NK-92 (cell line): Measurements from ENCODE around the gene WEE2.
"Not testable (repeated sequence)": the region's sequence is repeated elsewhere in the genome, so short reads cannot be mapped to it uniquely, and the experiment has no call there.

Experiments
- DNase-seq: peaks from one replicate; lab custom pipeline; 2025; ENCODE audit not compliant: unreplicated experiment; lab: John Stamatoyannopoulos, UW

WEE2 gene

GRCh38 chr7:141689072-141689825, 18.9 kb upstream of the WEE2 start:
- DNase-seq = not testable (repeated sequence)

- no peak for DNase-seq
These were observed 16.6 kb upstream of the WEE2 start for GRCh38 chr7:141691540-141691939.

DNA sequence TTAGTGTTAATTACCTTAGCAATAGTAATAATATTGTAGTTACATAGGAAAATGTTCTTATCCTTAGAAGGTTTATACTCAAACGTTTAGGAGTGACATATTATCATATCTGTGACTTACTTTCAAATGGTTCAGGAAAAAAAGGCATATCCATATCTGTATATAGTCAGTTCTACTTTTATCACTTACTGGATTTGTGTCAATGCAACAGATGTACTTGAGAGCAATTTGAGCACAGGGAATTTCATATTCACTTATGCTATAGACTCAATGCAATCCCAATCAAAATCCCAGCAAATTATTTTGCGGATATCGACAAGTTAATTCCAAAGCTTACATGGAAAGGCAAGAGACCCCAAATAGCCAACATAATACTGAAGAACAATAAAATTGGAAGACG, 16.2 kb upstream of the WEE2 start:
- DNase-seq = no peak

GRCh38 chr7:141693082-141693481, 15.1 kb upstream of the WEE2 start:
- DNase-seq = no peak

DNA sequence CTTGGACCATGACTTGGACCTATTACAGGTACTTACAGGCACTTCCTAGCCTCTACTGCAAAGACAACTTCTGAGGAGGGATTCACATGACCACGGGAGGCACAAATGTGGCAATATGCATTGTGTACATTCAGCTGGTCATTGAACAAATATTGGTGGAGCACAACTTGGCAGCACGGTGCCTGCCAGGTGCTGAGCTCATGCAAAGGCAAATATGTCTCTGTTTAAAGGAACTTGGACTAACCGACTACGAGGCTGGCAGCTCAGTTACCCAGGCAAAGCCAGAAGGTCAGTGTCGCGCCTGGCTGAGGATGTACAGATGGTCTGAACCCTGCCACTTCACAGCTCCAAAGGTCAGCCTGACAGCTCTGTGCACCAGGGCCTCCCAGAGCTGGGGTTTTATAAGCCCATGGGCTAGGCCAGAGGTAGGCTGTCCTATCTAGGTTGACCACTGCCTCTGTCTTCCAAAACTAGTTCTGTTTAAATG, 12.3 kb upstream of the WEE2 start:
- no peak for DNase-seq

DNA sequence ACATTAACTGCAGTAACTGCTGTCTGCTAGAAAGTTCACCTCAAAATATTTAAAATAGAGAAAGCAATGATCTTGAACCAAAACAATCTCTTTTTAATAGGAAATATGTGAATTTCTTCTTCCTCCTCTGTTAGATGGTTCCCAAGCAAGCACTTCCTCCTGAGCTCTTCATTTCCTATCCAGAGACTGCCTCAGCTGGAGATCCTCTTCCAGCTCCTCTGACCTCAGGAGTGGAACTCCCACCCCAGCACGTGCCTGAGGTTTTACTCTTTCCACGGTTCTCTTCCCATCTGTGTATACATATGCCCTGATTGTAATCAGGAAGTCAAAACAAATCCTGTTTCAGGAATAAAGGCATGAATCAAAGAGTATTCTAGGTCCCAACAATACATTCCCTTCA, 11.8 kb upstream of the WEE2 start:
- DNase-seq = no peak

DNA sequence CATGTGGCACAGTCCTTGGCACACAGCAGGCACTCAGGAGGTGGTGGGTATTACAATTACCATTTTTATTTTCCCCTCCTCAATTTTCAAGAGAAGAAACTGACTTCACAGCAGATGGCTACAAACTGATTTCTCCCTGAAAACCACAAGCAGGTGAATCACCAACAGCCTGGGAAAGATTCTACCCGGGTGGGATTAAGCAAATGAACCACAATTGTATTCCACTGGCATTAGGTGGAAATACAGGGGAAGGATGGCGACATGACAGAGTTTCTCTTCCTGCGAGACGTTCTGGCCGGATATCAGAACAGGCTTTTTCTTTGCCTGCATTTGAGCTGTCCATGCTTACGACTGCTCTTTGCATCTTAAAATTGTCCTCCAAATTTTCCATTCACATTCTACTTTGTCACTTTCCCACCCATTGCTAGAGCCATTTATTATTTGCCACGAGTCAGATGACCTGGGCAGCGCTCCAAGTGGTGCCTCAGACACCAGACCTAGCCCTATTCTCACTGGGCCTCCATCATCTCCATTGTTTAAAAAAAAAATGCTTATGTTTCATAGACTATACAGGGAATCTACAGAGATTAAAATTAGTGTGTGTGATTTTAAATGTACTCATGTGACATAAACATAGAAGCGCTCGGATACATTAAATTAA, 10.8 kb upstream of the WEE2 start:
- no peak for DNase-seq

DNA sequence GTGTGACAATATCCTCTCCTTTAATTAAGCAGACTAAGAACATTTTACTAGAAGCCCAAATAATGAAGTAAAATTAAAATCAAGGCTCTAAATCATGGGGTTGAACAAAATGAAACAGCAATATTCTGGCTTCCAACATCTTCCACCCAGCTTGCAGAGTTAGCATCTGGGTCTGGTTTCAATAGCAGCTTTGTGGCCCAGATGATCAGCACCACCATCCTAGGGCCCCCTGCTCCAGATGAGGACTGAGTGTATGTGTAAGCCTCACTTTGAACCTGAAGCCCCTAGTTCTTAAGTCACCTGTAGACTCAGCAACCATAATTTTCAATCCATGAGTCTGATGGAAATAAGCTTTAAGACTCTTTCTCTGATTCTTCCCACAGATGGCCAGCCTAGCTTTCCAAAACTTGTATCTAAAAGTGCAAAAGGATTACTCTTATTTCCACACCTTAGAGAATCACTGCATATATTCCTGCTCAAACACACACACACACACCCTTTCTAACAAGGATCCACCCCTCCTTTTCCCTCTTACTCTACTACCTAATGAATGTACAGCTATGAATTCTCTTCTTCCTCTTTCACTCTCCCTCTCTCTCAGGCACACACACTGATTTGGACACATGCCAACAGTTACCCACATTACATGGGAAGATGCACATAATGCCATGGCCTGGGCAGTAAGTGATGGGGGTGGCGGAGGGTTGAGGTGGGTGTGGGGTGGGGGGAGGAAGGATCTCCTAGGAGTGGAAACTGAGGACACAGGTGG, 9.7 kb upstream of the WEE2 start:
- DNase-seq = no peak

- no peak for DNase-seq
These were observed 8.3 kb upstream of the WEE2 start for GRCh38 chr7:141699860-141700259.

- no peak for DNase-seq
These were observed 7.8 kb upstream of the WEE2 start for GRCh38 chr7:141700296-141700847.

DNA sequence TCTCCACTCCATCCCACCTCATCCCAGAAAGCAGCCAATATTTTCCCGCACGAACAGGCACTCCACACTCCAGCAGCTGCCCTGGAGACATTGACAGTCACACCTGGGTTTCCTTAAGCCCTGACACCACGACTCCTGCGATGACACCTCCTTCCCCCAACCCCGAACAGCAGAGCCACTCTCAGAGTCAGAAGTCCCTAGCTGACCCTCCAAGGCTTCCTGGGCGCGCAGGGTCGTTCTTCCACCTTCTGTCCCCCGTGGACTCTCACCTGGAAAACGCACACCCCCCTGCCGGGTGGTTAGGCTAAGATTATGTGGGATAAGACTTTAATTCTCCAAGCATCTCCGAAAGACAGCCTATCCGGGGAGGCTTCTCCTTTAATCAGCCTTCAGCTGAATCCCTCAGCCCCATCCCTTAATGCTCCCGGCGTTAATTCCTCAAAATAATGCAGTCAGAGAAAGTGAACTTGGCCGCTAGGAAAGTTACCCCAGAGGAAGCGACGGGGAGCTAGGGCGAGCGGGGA, 7.2 kb upstream of the WEE2 start:
- no peak for DNase-seq

- no peak for DNase-seq
These were observed 6.6 kb upstream of the WEE2 start for GRCh38 chr7:141701489-141702046.

- DNase-seq = no peak
These were observed 6.0 kb upstream of the WEE2 start, which contains the start of gene DENND11 for GRCh38 chr7:141702047-141702567. Gene DENND11 (minus strand): TSS chr7:141702166. CDS start chr7:141702153, 13 bp downstream.

GRCh38 chr7:141702892-141703291, 5.3 kb upstream of the WEE2 start:
- DNase-seq = no peak

GRCh38 chr7:141704112-141704511, 4.0 kb upstream of the WEE2 start:
- no peak for DNase-seq

DNA sequence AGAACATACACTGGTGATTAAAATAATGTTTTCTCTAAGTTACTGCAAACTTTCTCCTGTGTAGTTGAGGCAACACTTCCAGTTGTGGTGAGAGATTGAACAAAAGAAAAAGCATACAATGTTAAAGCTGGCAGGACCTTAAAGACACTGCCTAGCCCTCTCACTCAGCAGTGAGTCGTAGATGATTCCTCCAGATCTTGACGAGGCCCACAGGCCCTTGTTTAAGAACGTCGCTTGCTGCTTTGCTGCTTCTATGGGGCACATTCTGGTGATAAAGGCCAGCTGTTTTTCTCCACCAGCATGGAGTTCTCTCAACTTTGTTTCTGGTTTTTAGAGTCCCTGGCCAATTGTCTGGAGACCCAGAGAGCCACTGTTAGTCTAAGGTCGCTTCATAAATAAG, 3.4 kb upstream of the WEE2 start:
- DNase-seq = no peak

GRCh38 chr7:141706239-141707064, 1.7 kb upstream of the WEE2 start:
- no peak for DNase-seq

DNA sequence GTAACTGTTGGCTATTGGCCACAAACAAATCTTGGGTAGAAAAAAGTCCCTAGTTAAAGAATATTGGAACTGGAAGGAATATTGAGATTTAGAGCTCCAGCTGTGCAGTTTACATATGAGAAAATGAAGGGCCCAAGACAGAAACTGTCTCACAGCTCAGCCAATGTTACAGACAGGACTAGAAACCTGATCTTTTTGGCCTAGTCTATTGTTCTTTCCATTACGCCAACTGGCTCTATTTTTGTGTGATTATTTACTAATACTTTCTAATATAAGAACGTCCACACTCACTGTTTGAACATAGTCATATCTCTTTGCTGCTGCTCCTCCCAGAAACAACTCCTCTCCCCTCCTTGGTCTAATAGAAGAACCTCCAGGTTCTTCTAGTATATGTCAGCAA, 1.2 kb downstream of the WEE2 start:
- DNase-seq = no peak

DNA sequence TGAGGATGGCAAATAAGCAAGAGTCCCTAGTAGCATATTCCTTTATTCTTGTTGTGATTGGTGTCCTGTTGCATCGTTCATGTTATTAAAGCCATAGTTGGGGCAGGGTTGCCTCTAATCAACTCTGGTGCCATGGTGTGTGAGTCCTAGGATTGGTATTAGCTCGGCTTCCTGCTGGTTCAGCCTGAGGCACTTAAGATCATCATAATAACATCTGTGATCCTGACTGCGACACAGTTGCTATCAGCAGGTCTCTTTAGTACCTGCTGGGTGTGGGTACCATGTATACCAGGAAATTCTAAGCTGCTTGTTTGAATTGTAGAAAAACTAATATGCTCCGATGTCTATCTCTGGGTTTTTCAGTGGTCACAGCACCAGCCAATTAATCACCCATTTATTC, 1.6 kb downstream of the WEE2 start:
- DNase-seq = no peak

DNA sequence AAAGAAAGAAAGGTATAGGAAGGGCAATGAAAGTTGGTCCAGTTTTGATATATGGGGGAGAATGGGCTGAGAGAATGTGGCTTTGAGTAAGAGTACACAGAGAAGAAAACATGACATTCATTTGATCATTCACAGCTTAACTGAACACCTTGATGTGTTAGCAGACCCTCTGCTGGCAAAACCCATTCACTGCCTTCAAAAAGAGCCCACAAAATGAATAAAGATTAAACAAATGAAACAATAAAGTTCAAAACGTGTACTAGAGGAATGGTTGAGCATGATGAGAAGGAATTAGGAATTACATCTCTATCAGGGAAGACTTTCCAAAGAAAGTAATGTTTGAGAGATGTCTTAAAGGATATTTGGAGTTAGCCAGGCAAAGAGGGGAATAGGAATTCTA, 2.1 kb downstream of the WEE2 start:
- no peak for DNase-seq
